PC-3 (cell line): ENCODE measurements around the gene SFRP2.

Source experiments
- CTCF ChIP-seq: fragments of 300-600 bp; sonication (generic); conservative IDR thresholded peaks from 2 replicates; pipeline ENCODE4 v1.5.1; 2017; ENCODE audit warnings: antibody characterized with exemption, low read depth, mild to moderate bottlenecking, low read length
- EZH2 ChIP-seq: fragments of 300-600 bp; sonication (generic); IDR thresholded peaks from one replicate; pipeline ENCODE4 v1.6.1; 2017; ENCODE audit warnings: antibody characterized with exemption, mild to moderate bottlenecking, low read length; ENCODE audit not compliant: unreplicated experiment
- EZH2phosphoT487 ChIP-seq: fragments of 300-600 bp; sonication (generic); IDR thresholded peaks from 2 replicates; pipeline ENCODE4 v1.6.1; 2018; ENCODE audit warnings: mild to moderate bottlenecking, antibody characterized with exemption, low read length, borderline replicate concordance

- TF ChIP-seq CTCF = no peak
- TF ChIP-seq EZH2 = no peak
- TF ChIP-seq EZH2phosphoT487 = no peak
Measured at GRCh38 chr4:153745651-153746050, 43.2 kb downstream of the SFRP2 start.
